ENCODE measurements around the gene KLHDC8B. TPM values are rescaled to one million over a fixed set of nuclear protein-coding genes. Genes with fewer than 3 reads are reported as not detected.
A peak's percentile ranks its signal among the peaks of the same experiment; 100 is the strongest.
"Not testable (repeated sequence)": the region's sequence is repeated elsewhere in the genome, so short reads cannot be mapped to it uniquely, and the experiment has no call there.

KLHDC8B gene
- polyA plus RNA-seq, 1 donor = 85.6 TPM

DNA sequence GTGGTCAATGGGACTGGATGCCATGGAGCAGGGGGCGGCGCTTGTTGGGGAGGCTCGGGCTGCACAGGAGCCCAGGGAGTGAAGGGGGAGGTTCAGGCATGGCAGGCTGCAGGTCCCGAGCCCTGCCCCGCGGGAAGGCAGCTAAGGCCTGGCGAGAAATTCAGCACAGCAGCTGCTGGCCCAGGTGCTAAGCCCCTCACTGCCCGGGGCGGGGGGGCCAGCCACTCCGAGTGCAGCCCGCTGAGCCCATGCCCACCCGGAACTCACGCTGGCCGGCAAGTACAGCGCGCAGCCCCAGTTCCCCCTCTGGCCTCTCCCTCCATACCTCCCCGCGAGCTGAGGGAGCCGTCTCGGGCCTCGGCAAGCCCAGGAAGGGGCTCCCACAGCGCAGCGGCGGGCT, 11.3 kb downstream of the KLHDC8B start:
- peaks cover under 1% of the 10 kb centered on the region for H3K36me3 ChIP-seq (ENCODE audit: control insufficient read depth, insufficient read depth, low read length)
- H3K4me1 ChIP-seq (ENCODE audit: control insufficient read depth, insufficient read depth, low read length) = no peaks in the 10 kb centered on the region
- WGBS (ENCODE audit: insufficient coverage, low lambda C conversion rate) = no CpG with 5 or more reads among the region's 24 CpGs
- H3K9me3 ChIP-seq (ENCODE audit: control insufficient read depth, low read depth, low read length) = peaks cover 3% of the 10 kb centered on the region
- no peak for DNase-seq
- no peak overlapping the region for H3K4me3 ChIP-seq (ENCODE audit: low read length)
- H3K27ac ChIP-seq (ENCODE audit: low read length) = no peak overlapping the region
- no peaks in the 10 kb centered on the region for H3K27me3 ChIP-seq (ENCODE audit: control insufficient read depth, insufficient read depth, low read length)

DNA sequence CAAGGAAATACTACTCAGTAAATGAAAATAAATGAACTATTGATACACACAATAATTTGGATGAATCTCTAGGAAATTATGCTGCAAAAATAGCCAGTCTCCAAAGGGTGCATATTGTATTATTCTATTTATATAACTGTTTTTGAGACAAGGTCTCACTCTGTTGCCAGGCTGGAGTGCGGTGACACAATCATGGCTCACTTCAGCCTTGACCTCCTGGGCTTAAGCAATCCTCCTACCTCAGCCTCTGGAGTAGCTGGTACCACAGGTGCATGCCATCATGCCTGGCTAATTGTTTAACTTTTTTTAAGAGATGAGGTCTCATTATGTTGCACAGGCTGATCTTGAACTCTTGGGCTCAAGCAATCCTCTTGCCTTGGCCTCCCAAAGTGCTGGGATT, 12.5 kb downstream of the KLHDC8B start:
- H3K9me3 ChIP-seq (ENCODE audit: control insufficient read depth, low read depth, low read length) = peaks cover 3% of the 10 kb centered on the region
- H3K27me3 ChIP-seq (ENCODE audit: control insufficient read depth, insufficient read depth, low read length) = no peaks in the 10 kb centered on the region
- no peak overlapping the region for H3K4me3 ChIP-seq (ENCODE audit: low read length)
- no peaks in the 10 kb centered on the region for H3K4me1 ChIP-seq (ENCODE audit: control insufficient read depth, insufficient read depth, low read length)
- WGBS (ENCODE audit: insufficient coverage, low lambda C conversion rate) = no CpG with 5 or more reads among the region's 1 CpG
- no peak for DNase-seq
- no peaks in the 10 kb centered on the region for H3K36me3 ChIP-seq (ENCODE audit: control insufficient read depth, insufficient read depth, low read length)
- H3K27ac ChIP-seq (ENCODE audit: low read length) = no peak overlapping the region

DNA sequence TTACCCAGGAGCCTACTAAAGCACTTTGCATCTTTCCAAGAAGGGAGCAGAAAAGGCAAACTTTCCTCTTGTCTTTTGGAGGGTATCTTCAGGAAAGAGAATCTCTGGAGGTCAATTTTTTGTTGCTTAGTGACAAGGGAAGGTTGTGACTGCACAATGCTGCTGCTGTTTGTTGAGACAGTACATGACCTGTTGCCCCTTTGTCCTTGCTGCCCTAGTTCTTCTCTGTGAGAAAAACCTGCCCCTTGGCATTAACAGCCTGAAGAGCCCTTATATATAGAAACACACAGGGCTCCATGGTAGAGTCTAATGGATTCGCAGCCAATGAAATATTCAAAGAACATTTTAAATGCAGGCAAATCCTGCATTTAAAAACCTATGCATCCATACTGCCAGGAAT, 20.3 kb downstream of the KLHDC8B start:
- Histone ChIP-seq H3K27me3 (ENCODE audit: control insufficient read depth, insufficient read depth, low read length) (no peaks in the 10 kb centered on the region), H3K9me3 (ENCODE audit: control insufficient read depth, low read depth, low read length) (no peaks in the 10 kb centered on the region), H3K4me1 (ENCODE audit: control insufficient read depth, insufficient read depth, low read length) (no peaks in the 10 kb centered on the region), H3K27ac (ENCODE audit: low read length) (no peak overlapping the region), H3K36me3 (ENCODE audit: control insufficient read depth, insufficient read depth, low read length) (no peaks in the 10 kb centered on the region), H3K4me3 (ENCODE audit: low read length) (no peak overlapping the region)
- no CpG with 5 or more reads among the region's 1 CpG for WGBS (ENCODE audit: insufficient coverage, low lambda C conversion rate)
- DNase-seq = no peak

DNA sequence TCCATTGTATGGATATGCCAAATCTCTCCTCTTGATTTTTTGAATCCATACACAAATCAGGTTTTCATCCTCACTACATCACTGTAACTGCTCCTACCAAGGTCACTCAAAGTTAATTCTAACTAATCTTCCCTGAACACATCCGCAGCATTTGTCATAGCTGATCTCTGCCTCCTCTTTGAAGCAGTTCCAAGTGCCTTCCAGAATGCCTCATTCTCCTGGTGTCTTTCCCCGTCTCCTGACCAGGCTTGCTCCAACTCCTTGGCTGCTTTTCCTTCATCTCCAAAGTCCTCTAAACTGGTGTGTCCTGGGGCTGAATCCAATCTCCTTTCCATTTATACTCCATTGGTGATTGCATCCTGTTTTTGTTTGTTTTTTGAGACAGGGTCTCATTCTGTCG, 26.8 kb downstream of the KLHDC8B start:
- Histone ChIP-seq H3K27ac (ENCODE audit: low read length) (no peak overlapping the region), H3K4me3 (ENCODE audit: low read length) (no peak overlapping the region)
- WGBS (ENCODE audit: insufficient coverage, low lambda C conversion rate) = 71% methylated on average over 1 of the region's 3 CpGs

DNA sequence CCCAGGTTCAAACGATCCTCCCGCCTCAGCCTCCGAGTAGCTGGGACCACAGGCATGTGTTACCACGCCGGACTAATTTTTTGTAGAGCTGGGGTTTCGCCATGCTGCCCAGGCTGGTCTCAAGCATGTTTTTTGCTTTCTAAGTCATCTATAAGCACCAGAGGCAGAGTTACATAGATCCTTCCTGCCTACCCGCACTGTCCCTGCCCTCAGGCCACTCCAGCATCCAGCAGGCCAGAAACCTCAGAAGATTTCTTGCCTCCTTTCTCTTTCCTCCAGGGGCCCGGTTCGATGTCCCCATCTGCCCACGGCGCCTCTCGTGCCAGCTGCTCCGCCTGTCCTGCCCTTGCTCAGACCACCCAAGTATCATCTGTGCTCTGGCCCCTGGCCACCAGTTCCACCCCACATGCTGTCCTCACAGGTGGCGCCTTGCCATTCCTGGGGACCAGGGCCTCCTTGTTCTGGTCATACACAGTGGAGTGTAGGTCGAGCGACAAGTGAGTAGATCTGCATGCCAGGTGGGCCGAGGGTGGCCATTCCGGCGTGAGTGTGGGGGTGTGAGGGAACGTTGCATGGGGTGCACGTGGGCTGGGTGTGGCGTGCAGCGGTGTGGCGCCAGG, 27.3 kb downstream of the KLHDC8B start:
- peaks cover 5% of the 10 kb centered on the region for H3K9me3 ChIP-seq (ENCODE audit: control insufficient read depth, low read depth, low read length)
- no peaks in the 10 kb centered on the region for H3K36me3 ChIP-seq (ENCODE audit: control insufficient read depth, insufficient read depth, low read length)
- no peak overlapping the region for H3K4me3 ChIP-seq (ENCODE audit: low read length)
- H3K27me3 ChIP-seq (ENCODE audit: control insufficient read depth, insufficient read depth, low read length) = peaks cover 21% of the 10 kb centered on the region
- H3K4me1 ChIP-seq (ENCODE audit: control insufficient read depth, insufficient read depth, low read length) = no peaks in the 10 kb centered on the region
- no peak overlapping the region for H3K27ac ChIP-seq (ENCODE audit: low read length)
- WGBS (ENCODE audit: insufficient coverage, low lambda C conversion rate) = no CpG with 5 or more reads among the region's 24 CpGs
- no peak for DNase-seq

More for the DNA sequence above, 26.8 kb downstream of the KLHDC8B start:
- H3K36me3 ChIP-seq (ENCODE audit: control insufficient read depth, insufficient read depth, low read length) = no peaks in the 10 kb centered on the region
- peaks cover 21% of the 10 kb centered on the region for H3K27me3 ChIP-seq (ENCODE audit: control insufficient read depth, insufficient read depth, low read length)
- DNase-seq = no peak
- H3K4me1 ChIP-seq (ENCODE audit: control insufficient read depth, insufficient read depth, low read length) = no peaks in the 10 kb centered on the region
- H3K9me3 ChIP-seq (ENCODE audit: control insufficient read depth, low read depth, low read length) = peaks cover 5% of the 10 kb centered on the region

DNA sequence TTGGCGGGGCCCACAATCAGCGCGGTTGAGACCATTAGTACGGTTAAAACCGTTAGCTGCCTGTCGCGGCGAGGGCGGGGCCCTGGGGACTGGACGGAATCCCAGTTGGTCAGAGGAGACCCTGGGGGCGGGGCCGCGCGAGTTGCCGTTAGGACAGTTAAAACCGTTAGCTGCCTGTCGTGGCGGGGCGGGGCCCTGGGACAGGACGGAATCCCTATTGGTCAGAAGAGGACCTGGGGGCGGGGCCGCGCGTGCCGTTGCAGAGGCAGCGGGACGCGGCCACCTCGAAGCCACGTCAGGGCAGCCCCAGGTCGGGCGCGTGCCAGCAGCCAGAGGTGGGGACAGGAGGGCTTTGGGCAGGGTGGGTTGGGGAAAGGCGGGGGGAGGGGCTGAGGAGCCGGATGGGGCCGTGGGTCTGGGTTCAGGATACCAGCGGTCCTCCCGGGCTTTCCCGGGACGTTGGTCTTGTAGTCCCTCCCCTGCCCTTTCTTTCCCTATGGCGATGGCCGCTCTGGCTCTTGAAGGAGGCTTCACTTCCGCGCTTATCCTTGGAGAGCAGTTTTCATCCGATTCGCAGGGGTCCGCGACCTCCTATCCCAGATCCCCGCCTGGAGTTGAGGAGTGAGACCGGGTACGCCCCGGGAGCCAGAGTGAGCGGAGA, 28.0 kb downstream of the KLHDC8B start:
- Histone ChIP-seq H3K27me3 (ENCODE audit: control insufficient read depth, insufficient read depth, low read length) (peaks cover 21% of the 10 kb centered on the region), H3K4me1 (ENCODE audit: control insufficient read depth, insufficient read depth, low read length) (no peaks in the 10 kb centered on the region), H3K4me3 (ENCODE audit: low read length) (peak overlapping the region; percentile 43), H3K36me3 (ENCODE audit: control insufficient read depth, insufficient read depth, low read length) (no peaks in the 10 kb centered on the region), H3K9me3 (ENCODE audit: control insufficient read depth, low read depth, low read length) (peaks cover 5% of the 10 kb centered on the region), H3K27ac (ENCODE audit: low read length) (peak overlapping the region; percentile 33)
- no CpG with 5 or more reads among the region's 53 CpGs for WGBS (ENCODE audit: insufficient coverage, low lambda C conversion rate)
- peak; percentile 24 to 46 for DNase-seq

DNA sequence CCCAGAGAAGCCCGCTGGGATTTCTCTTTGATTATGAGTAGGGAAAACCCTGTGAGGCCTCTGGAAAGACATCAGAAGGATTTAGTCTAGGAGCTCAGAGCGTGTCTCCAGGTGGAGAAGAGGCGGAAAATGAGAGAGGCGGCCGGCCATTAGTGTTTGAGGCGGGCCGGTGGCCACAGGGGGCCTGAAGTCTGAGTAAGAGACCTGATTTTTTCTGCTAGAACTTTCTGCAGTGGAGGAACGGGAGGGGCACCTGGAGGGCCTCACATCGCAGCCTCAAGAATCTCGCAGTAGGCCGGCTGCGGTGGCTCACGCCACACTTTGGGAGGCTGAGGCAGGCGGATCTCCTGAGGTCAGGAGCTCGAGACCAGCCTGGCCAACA, 28.5 kb downstream of the KLHDC8B start:
- no CpG with 5 or more reads among the region's 15 CpGs for WGBS (ENCODE audit: insufficient coverage, low lambda C conversion rate)

DNA sequence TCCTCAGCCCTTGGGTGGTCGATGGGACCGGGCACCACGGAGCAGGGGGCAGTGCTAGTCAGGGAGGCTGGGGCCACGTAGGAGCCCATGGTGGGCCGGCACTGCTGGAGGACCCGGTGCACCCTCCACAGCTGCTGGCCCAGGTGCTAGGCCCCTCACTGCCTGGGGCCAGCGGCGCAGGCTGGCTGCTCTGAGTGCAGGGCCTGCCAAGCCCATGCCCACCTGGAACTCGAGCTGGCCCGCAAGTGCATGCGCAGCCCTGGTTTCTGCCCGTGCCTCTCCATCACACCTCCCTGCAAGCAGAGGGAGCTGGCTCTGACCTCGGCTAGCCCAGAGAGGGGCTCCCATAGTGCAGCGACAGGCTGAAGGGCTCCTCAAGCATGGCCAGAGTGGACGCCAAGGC, 42.1 kb downstream of the KLHDC8B start:
- WGBS (ENCODE audit: insufficient coverage, low lambda C conversion rate) = no CpG with 5 or more reads among the region's 15 CpGs
- Histone ChIP-seq H3K36me3 (ENCODE audit: control insufficient read depth, insufficient read depth, low read length) (no peaks in the 10 kb centered on the region), H3K4me3 (ENCODE audit: low read length) (no peak overlapping the region), H3K27ac (ENCODE audit: low read length) (no peak overlapping the region), H3K27me3 (ENCODE audit: control insufficient read depth, insufficient read depth, low read length) (no peaks in the 10 kb centered on the region), H3K9me3 (ENCODE audit: control insufficient read depth, low read depth, low read length) (peaks cover 6% of the 10 kb centered on the region), H3K4me1 (ENCODE audit: control insufficient read depth, insufficient read depth, low read length) (no peaks in the 10 kb centered on the region)
- no peak for DNase-seq

More for the DNA sequence above, 28.5 kb downstream of the KLHDC8B start:
- H3K27ac ChIP-seq (ENCODE audit: low read length) = peak overlapping the region; percentile 33
- peaks cover 5% of the 10 kb centered on the region for H3K9me3 ChIP-seq (ENCODE audit: control insufficient read depth, low read depth, low read length)
- H3K27me3 ChIP-seq (ENCODE audit: control insufficient read depth, insufficient read depth, low read length) = peaks cover 21% of the 10 kb centered on the region
- no peak for DNase-seq
- H3K4me3 ChIP-seq (ENCODE audit: low read length) = peak overlapping the region; percentile 43
- H3K4me1 ChIP-seq (ENCODE audit: control insufficient read depth, insufficient read depth, low read length) = no peaks in the 10 kb centered on the region
- H3K36me3 ChIP-seq (ENCODE audit: control insufficient read depth, insufficient read depth, low read length) = no peaks in the 10 kb centered on the region

DNA sequence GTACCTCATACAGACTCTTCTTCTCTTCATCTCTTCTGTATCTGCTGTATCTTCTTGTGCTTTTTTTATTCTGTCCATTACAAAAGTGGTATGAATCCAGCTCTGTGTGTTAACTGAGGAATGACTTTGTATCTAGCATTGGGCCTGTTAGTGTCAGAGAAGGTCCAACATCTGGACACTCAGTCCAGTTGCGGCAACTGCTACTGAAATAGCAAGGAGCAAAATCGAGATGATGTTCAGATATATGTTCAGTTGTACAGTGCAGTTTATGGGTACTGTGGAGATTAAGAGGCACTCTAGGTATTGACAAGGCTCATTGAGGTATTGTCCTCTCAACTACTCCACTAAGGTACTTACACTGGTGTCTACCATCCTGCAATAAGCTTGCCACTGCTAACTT, 42.6 kb downstream of the KLHDC8B start:
- no peak overlapping the region for H3K4me3 ChIP-seq (ENCODE audit: low read length)
- H3K27me3 ChIP-seq (ENCODE audit: control insufficient read depth, insufficient read depth, low read length) = no peaks in the 10 kb centered on the region
- WGBS (ENCODE audit: insufficient coverage, low lambda C conversion rate) = no CpG with 5 or more reads among the region's 2 CpGs
- H3K9me3 ChIP-seq (ENCODE audit: control insufficient read depth, low read depth, low read length) = peaks cover 9% of the 10 kb centered on the region
- H3K36me3 ChIP-seq (ENCODE audit: control insufficient read depth, insufficient read depth, low read length) = no peaks in the 10 kb centered on the region
- no peak overlapping the region for H3K27ac ChIP-seq (ENCODE audit: low read length)
- H3K4me1 ChIP-seq (ENCODE audit: control insufficient read depth, insufficient read depth, low read length) = no peaks in the 10 kb centered on the region
- DNase-seq = no peak

DNA sequence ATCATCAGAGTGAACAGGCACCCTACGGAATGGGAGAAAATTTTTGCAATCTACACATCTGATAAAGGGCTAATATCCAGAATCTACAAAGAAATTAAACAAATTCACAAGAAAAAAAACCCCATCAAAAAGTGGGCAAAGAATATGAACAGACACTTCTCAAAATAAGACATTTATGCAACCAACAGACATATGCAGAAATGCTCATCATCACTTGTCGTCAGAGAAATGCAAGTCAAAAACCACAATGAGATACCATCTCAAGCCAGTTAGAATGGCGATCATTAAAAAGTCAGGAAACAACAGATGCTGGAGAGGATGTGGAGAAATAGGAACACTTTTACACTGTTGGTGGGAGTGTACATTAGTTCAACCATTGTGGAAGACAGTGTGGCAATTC, 45.3 kb downstream of the KLHDC8B start:
- not testable (repeated sequence) for H3K4me3 ChIP-seq (ENCODE audit: low read length); H3K36me3 ChIP-seq (ENCODE audit: control insufficient read depth, insufficient read depth, low read length); DNase-seq; H3K4me1 ChIP-seq (ENCODE audit: control insufficient read depth, insufficient read depth, low read length); H3K9me3 ChIP-seq (ENCODE audit: control insufficient read depth, low read depth, low read length); H3K27me3 ChIP-seq (ENCODE audit: control insufficient read depth, insufficient read depth, low read length); H3K27ac ChIP-seq (ENCODE audit: low read length)
- WGBS (ENCODE audit: insufficient coverage, low lambda C conversion rate) = 93% methylated on average over 2 of the region's 3 CpGs

DNA sequence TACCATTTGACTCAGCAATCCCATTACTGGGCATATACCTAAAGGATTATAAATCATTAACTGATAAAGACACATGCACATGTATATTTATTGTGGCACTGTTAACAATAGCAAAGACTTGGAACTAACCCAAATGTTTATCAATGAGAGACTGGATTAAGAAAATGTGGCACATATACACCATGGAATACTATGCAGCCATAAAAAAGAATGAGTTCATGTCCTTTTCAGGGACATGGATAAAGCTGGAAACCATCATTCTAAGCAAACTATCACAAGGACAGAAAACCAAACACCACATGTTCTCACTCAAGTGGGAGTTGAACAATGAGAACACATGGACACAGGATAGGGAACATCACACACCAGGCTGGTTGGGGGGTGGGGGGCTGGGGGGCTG, 45.7 kb downstream of the KLHDC8B start:
- not testable (repeated sequence) for H3K4me1 ChIP-seq (ENCODE audit: control insufficient read depth, insufficient read depth, low read length); H3K27ac ChIP-seq (ENCODE audit: low read length); H3K9me3 ChIP-seq (ENCODE audit: control insufficient read depth, low read depth, low read length); DNase-seq; H3K27me3 ChIP-seq (ENCODE audit: control insufficient read depth, insufficient read depth, low read length); H3K36me3 ChIP-seq (ENCODE audit: control insufficient read depth, insufficient read depth, low read length); H3K4me3 ChIP-seq (ENCODE audit: low read length)

All from large intestine (tissue), 3 donors.